HEK293 (cell line): ENCODE results near the gene ARFIP2.
A peak's percentile ranks its signal among the peaks of the same experiment; 100 is the strongest.

Experiments used
- GLI2 ChIP-seq: fragments of 450-650 bp; formaldehyde crosslinking; IDR thresholded peaks from 2 replicates; pipeline ENCODE4; 2017; ENCODE audit warnings: missing biosample characterization, missing genetic modification characterization, low read depth, borderline replicate concordance
- KLF17 ChIP-seq: fragments of 450-650 bp; formaldehyde crosslinking; IDR thresholded peaks from 2 replicates; pipeline ENCODE4 v1.5.1; 2016; ENCODE audit warnings: missing biosample characterization, missing genetic modification characterization
- MYNN ChIP-seq: fragments of 450-650 bp; formaldehyde crosslinking; IDR thresholded peaks from 2 replicates; pipeline ENCODE4 v1.5.1; 2016; ENCODE audit warnings: missing biosample characterization, missing genetic modification characterization, borderline replicate concordance
- PATZ1 ChIP-seq: fragments of 450-650 bp; formaldehyde crosslinking; IDR thresholded peaks from 2 replicates; pipeline ENCODE4 v1.5.1; 2016; ENCODE audit warnings: missing biosample characterization, missing genetic modification characterization
- REPIN1 ChIP-seq: fragments of 450-650 bp; formaldehyde crosslinking; IDR thresholded peaks from 2 replicates; pipeline ENCODE4 v1.5.1; 2017; ENCODE audit warnings: missing biosample characterization, missing genetic modification characterization, low read depth
- ZBTB11 ChIP-seq: fragments of 450-650 bp; formaldehyde crosslinking; conservative IDR thresholded peaks from 2 replicates; pipeline ENCODE4 v1.5.1; 2016; ENCODE audit warnings: low read depth, missing biosample characterization, missing genetic modification characterization
- ZBTB21 ChIP-seq: fragments of 450-650 bp; formaldehyde crosslinking; IDR thresholded peaks from 2 replicates; pipeline ENCODE4 v1.5.1; 2017; ENCODE audit warnings: missing biosample characterization, missing genetic modification characterization
- ZBTB49 ChIP-seq: fragments of 450-650 bp; formaldehyde crosslinking; IDR thresholded peaks from 2 replicates; pipeline ENCODE4 v1.5.1; 2016; ENCODE audit warnings: missing biosample characterization, missing genetic modification characterization, low read depth
- ZFP3 ChIP-seq: fragments of 450-650 bp; formaldehyde crosslinking; IDR thresholded peaks from 2 replicates; pipeline ENCODE4 v1.5.1; 2016; ENCODE audit warnings: low read depth, missing biosample characterization, missing genetic modification characterization
- ZNF114 ChIP-seq: fragments of 450-650 bp; formaldehyde crosslinking; IDR thresholded peaks from 2 replicates; pipeline ENCODE4 v1.5.0; 2017; ENCODE audit warnings: missing biosample characterization, missing genetic modification characterization
- ZNF121 ChIP-seq: fragments of 450-650 bp; formaldehyde crosslinking; IDR thresholded peaks from 2 replicates; pipeline ENCODE4 v1.5.1; 2016; ENCODE audit warnings: missing biosample characterization, missing genetic modification characterization
- ZNF133 ChIP-seq: fragments of 450-650 bp; formaldehyde crosslinking; IDR thresholded peaks from 2 replicates; pipeline ENCODE4 v1.5.1; 2016; ENCODE audit warnings: missing biosample characterization, missing genetic modification characterization
- ZNF19 ChIP-seq: fragments of 450-650 bp; formaldehyde crosslinking; IDR thresholded peaks from 2 replicates; pipeline ENCODE4; 2016; ENCODE audit warnings: missing biosample characterization, missing genetic modification characterization, low read depth
- ZNF280C ChIP-seq: fragments of 450-650 bp; formaldehyde crosslinking; IDR thresholded peaks from 2 replicates; pipeline ENCODE4 v1.5.1; 2016; ENCODE audit warnings: missing biosample characterization, missing genetic modification characterization
- ZNF362 ChIP-seq: fragments of 450-650 bp; formaldehyde crosslinking; IDR thresholded peaks from 2 replicates; pipeline ENCODE4 v1.5.1; 2016; ENCODE audit warnings: missing biosample characterization, missing genetic modification characterization
- ZNF398 ChIP-seq: fragments of 450-650 bp; formaldehyde crosslinking; IDR thresholded peaks from 2 replicates; pipeline ENCODE4 v1.5.1; 2017; ENCODE audit warnings: missing biosample characterization, missing genetic modification characterization
- ZNF549 ChIP-seq: fragments of 450-650 bp; IDR thresholded peaks from 2 replicates; pipeline ENCODE4 v1.5.1; 2018; ENCODE audit warnings: missing biosample characterization, missing genetic modification characterization, mild to moderate bottlenecking, inconsistent platforms, moderate library complexity
- ZNF768 ChIP-seq: fragments of 450-650 bp; formaldehyde crosslinking; IDR thresholded peaks from 2 replicates; pipeline ENCODE4 v1.5.1; 2018; ENCODE audit warnings: missing biosample characterization, mild to moderate bottlenecking, missing genetic modification characterization

Gene ARFIP2

GRCh38 chr11:6473451-6474412, 7.4 kb downstream of the ARFIP2 start, which contains the start of gene TRIM3 (continued):
- TF ChIP-seq PATZ1 (tag by site-specific recombination) (peak; percentile 21; the same call in 1 of the 2 replicates), ZNF19 (tag by site-specific recombination) (no peak), REPIN1 (tag by site-specific recombination) (no peak), MYNN (tag by site-specific recombination) (no peak), ZNF768 (tag by site-specific recombination) (no peak), ZBTB11 (0 out of 2 replicates have a peak, but pooled peaks have one; percentile 18), ZFP3 (tag by site-specific recombination) (no peak), ZNF280C (tag by site-specific recombination) (no peak), GLI2 (no peak), ZNF121 (tag by site-specific recombination) (no peak), ZBTB49 (tag by site-specific recombination) (no peak), ZNF114 (tag by site-specific recombination) (no peak), ZNF133 (tag by site-specific recombination) (no peak), ZNF398 (tag by site-specific recombination) (no peak), ZBTB21 (tag by site-specific recombination) (no peak), ZNF362 (tag by site-specific recombination) (no peak), KLF17 (tag by site-specific recombination) (peak; percentile 61; the same call in 1 of the 2 replicates), ZNF549 (tag by site-specific recombination) (no peak)
